ENCODE measurements around the gene CLTA. TPM values are rescaled to one million over a fixed set of nuclear protein-coding genes. Genes with fewer than 3 reads are reported as not detected.

CLTA gene
- total and polyA plus RNA-seq, 2 of the 8 experiments (the other 6 are each of a cell fraction or from before 2014, with no cell fraction given) = 137 to 236 TPM

- no peak overlapping the region for H3K4me3 ChIP-seq (ENCODE audit: extremely low read depth in 1 of 4, insufficient read depth in 2 of 4, low read depth in 3 of 4, low read length in 4 of 4)
- peaks cover 20 to 78% (median 55%) of the 10 kb centered on the region in 4 experiments for H3K36me3 ChIP-seq (ENCODE audit: control insufficient read depth in 2 of 4, insufficient read depth in 4 of 4, low read length in 3 of 4)
- H2BK120ac ChIP-seq (replicated peaks; ENCODE audit: low read depth, low read length) = no peak overlapping the region
- no peaks in the 10 kb centered on the region; a peak in 1 of 7 replicates for H3K4me1 ChIP-seq (replicated peaks in 1 of 4; ENCODE audit: control insufficient read depth in 3 of 4, insufficient read depth in 4 of 4, low read length in 3 of 4)
- H4K20me1 ChIP-seq (replicated peaks in 1 of 2; ENCODE audit: control insufficient read depth in 1 of 2, insufficient read depth in 2 of 2, low read length in 2 of 2) = peaks cover 10 to 38% of the 10 kb centered on the region in 2 experiments
- no peak overlapping the region for H3K23ac ChIP-seq (ENCODE audit: insufficient read length)
- H3K23me2 ChIP-seq (ENCODE audit: low read depth, low read length) = no peaks in the 10 kb centered on the region
- no peak overlapping the region for H3K14ac ChIP-seq (ENCODE audit: insufficient read length)
- no peak overlapping the region for H2AFZ ChIP-seq (ENCODE audit: low read length)
- no peak for TF ChIP-seq RNF2 (IDR thresholded peaks at IDR 0.05; ENCODE audit: borderline replicate concordance, low read depth, low read length, missing control alignments, poor library complexity, severe bottlenecking)
- TF ChIP-seq ASH2L (IDR thresholded peaks at IDR 0.05; ENCODE audit: low read length) = no peak
- no peak for TF ChIP-seq BRCA1 (IDR thresholded peaks at IDR 0.05; ENCODE audit: low read depth, low read length)
- no peak for TF ChIP-seq POLR2A (IDR thresholded peaks at IDR 0.05; ENCODE audit: control extremely low read depth in 1 of 2, low read depth in 2 of 2, low read length in 2 of 2)
- TF ChIP-seq TBP (IDR thresholded peaks at IDR 0.05; ENCODE audit: low read depth, low read length) = no peak
- no peak for TF ChIP-seq RXRA (IDR thresholded peaks at IDR 0.05; ENCODE audit: insufficient read depth, low read depth, low read length)
- TF ChIP-seq ATF3 (IDR thresholded peaks at IDR 0.05; ENCODE audit: insufficient read depth, low read depth, low read length) = no peak
- no peak for TF ChIP-seq CTBP2 (IDR thresholded peaks at IDR 0.05; ENCODE audit: borderline replicate concordance, insufficient read depth, insufficient read length, low read length)
- no peak for TF ChIP-seq EGR1 (IDR thresholded peaks at IDR 0.05; ENCODE audit: borderline replicate concordance, low read depth, low read length)
- TF ChIP-seq CEBPB (IDR thresholded peaks at IDR 0.05; ENCODE audit: low read depth, low read length) = no peak
- no peak for TF ChIP-seq SIN3A (conservative IDR thresholded peaks at IDR 0.05 in 1 of 2, IDR thresholded peaks at IDR 0.05 in 1 of 2; ENCODE audit: low read depth in 1 of 2, low read length in 2 of 2)
- TF ChIP-seq POLR2AphosphoS5 (IDR thresholded peaks at IDR 0.05; ENCODE audit: low read depth, low read length) = no peak
- TF ChIP-seq POU5F1 (IDR thresholded peaks at IDR 0.05; ENCODE audit: low read depth, low read length) = no peak
- H3K56ac ChIP-seq (replicated peaks; ENCODE audit: insufficient read length, low read depth, low read length) = no peak overlapping the region
- H3K9ac ChIP-seq (replicated peaks in 1 of 4; ENCODE audit: extremely low read depth in 1 of 4, low read depth in 3 of 4, low read length in 3 of 4) = no peak overlapping the region
- no peak overlapping the region for H4K8ac ChIP-seq (ENCODE audit: extremely low read depth, insufficient read depth, low read length)
- H2AK5ac ChIP-seq (ENCODE audit: low read depth, low read length) = no peak overlapping the region
- no peak overlapping the region for H3K4me2 ChIP-seq (ENCODE audit: insufficient read depth in 1 of 2, low read depth in 2 of 2, low read length in 2 of 2)
- POLR2A ChIA-PET (ENCODE audit: partially characterized antibody) = interaction anchor here (1.0 to 2.9 kb wide), 4 partner anchors 9 to 118 kb away, joined by 3 to 9 read pairs (median 5); no protein-coding TSS in a partner anchor
- H2BK20ac ChIP-seq (ENCODE audit: low read length) = no peak overlapping the region
- no peaks in the 10 kb centered on the region for H3K9me3 ChIP-seq (ENCODE audit: insufficient read depth in 2 of 2, low read depth in 1 of 2, low read length in 1 of 2)
- peaks cover 15% of the 10 kb centered on the region for H3K79me1 ChIP-seq (ENCODE audit: low read depth, low read length)
- CTCF ChIA-PET (ENCODE audit: partially characterized antibody) = interaction anchor here (0.9 to 1.1 kb wide), 4 partner anchors 12 to 133 kb away, joined by 3 to 4 read pairs (median 3); no protein-coding TSS in a partner anchor
- no peak overlapping the region for H4K5ac ChIP-seq (ENCODE audit: insufficient read length, low read depth, low read length)
- 94% methylated on average over 8 of the region's 8 CpGs; no CpG with 5 or more reads in 1 of the 2 experiments for WGBS, 2 experiments (ENCODE audit: extremely low coverage in 1 of 2, insufficient coverage in 1 of 2, insufficient read length in 1 of 2, insufficient replicate concordance in 2 of 2, low coverage in 1 of 2, low lambda C conversion rate in 2 of 2, missing lambda C conversion rate in 1 of 2)
- H2BK12ac ChIP-seq (ENCODE audit: low read depth, low read length) = no peak overlapping the region
- DNase-seq (ENCODE audit: low read depth in 1 of 2, low spot score in 2 of 2) = no peak
- no peak for FAIRE-seq
- no peak overlapping the region for H2BK5ac ChIP-seq (ENCODE audit: low read depth, low read length)
- H4K91ac ChIP-seq (replicated peaks; ENCODE audit: insufficient read length, low read length) = no peak overlapping the region
- H3K18ac ChIP-seq (ENCODE audit: extremely low read depth, low read length) = no peak overlapping the region
- H3K27me3 ChIP-seq (replicated peaks in 1 of 4; ENCODE audit: control insufficient read depth in 3 of 4, extremely low read depth in 1 of 4, insufficient read depth in 3 of 4, low read length in 3 of 4) = no peaks in the 10 kb centered on the region
- peaks cover 3 to 59% of the 10 kb centered on the region in 2 experiments; a peak in 2 of 4 replicates for H3K79me2 ChIP-seq (ENCODE audit: control insufficient read depth in 1 of 2, insufficient read depth in 2 of 2, low read length in 2 of 2)
- H2BK15ac ChIP-seq (ENCODE audit: low read length) = no peak overlapping the region
- no peak overlapping the region for H3K27ac ChIP-seq (ENCODE audit: low read depth, low read length)
- no peak overlapping the region for H3K4ac ChIP-seq (replicated peaks; ENCODE audit: insufficient read length, low read depth, low read length)
These were observed 20.0 kb downstream of the CLTA start for GRCh38 chr9:36210722-36211121.

Data from H1 (cell line).